Measurements from ENCODE around the gene PPTC7. TPM values are rescaled to one million over a fixed set of nuclear protein-coding genes. Genes with fewer than 3 reads are reported as not detected.
A peak's percentile ranks its signal among the peaks of the same experiment; 100 is the strongest.

Gene PPTC7
- total RNA-seq, 2 experiments from 2014 or later, result 43.1 to 44.5 TPM

DNA sequence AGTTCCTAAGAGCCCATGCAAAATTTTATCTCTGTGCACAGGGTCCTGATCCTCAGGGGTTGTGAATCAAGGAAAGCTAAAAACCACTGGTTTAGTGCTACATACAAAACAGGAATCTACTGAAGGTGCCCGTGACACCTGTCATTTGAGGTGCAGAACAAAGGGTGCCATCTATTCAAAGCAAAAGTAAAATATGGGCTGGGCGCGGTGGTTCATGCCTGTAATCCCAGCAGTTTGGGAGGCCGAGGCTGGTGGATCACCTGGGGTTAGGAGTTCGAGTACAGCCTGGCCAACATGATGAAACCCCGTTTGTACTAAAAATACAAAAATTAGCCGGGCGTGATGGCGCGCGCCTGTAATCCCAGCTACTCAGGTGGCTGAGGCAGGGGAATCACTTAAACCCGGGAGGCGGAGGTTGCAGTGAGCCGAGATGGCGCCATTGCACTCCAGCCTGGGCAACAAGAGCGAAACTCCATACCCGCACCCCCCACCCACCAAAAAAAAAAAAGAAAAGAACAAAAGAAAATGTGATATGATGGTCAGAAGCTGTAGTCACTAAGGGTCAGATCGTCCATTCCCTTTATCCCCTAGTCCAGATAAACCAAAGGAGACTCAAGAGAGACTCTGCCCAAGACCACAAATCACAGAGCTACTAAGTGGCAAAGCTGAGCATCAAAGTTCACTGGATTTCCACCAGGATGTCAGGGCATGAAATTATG, 3.4 kb downstream of the PPTC7 start:
- no peak for TF ChIP-seq CTCF (IDR thresholded peaks at IDR 0.05)
- peaks cover 70% of the 10 kb centered on the region for H3K4me1 Mint-ChIP-seq (ENCODE audit: low read depth)
- ChIA-PET CTCF (interaction anchor here (1.2 to 1.8 kb wide), 5 partner anchors 12 to 129 kb away, joined by 3 to 4 read pairs (median 3); no protein-coding TSS in a partner anchor), POLR2A (interaction anchor here (0.7 to 7.7 kb wide), 15 partner anchors 12 to 1262 kb away, joined by 3 to 79 read pairs (median 4); partner anchors contain the start of genes ANAPC7, ARPC3, FAM216A and GPN3)
- DNase-seq (peak; percentile 41), ATAC-seq (no peak)
- peak overlapping the region; percentile 96 for H3K27ac Mint-ChIP-seq
- H3K36me3 Mint-ChIP-seq (ENCODE audit: low read depth), result peaks cover 33% of the 10 kb centered on the region
- intact Hi-C loops (cut with micrococcal nuclease), result loop anchor here (2.0 kb wide), 1 partner anchor 17 kb away; no protein-coding TSS in a partner anchor
- no peaks in the 10 kb centered on the region for H3K9me3 Mint-ChIP-seq
- H3K27me3 Mint-ChIP-seq, result no peaks in the 10 kb centered on the region
- peak overlapping the region; percentile 92 for H3K4me3 Mint-ChIP-seq

DNA sequence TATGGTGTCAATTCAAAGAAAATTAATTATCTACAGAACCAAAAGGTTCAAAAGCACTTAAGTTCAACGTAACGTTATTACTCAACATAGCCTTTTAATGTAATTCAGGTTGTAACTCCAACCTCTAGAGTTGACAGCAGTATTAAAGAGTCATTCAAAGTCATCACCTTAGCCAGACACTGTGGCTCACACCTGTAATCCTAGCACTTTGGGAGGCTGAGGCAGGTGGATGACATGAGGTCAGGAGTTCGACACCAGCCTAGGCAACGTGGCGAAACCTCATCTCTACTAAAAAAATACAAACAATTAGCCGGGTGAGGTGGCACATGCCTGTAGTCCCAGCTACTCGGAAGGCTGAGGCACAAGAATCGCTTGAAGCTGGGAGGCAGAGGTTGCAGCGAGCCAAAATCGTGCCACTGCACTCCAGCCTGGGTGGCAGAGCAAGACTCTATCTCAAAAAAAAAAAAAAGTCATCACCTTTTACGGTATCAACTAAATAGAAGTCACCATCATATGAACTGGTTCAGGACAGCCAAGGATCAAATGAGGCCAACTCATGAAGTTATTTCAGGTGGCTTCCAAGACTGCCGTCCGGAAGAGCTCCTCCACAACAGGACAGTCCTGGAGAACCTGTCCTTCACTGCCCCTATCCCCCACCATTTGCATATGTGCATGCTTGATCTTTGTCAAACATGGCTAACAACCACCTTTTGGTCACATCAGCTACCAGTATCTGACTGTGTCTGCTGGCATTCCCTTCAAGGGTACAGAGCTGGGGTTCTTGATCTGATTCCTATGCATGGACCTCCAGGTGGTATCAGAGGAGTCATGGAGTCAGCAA, 4.2 kb downstream of the PPTC7 start:
- peaks cover 33% of the 10 kb centered on the region for H3K36me3 Mint-ChIP-seq (ENCODE audit: low read depth)
- H3K9me3 Mint-ChIP-seq, result no peaks in the 10 kb centered on the region
- peak overlapping the region; percentile 92 for H3K4me3 Mint-ChIP-seq
- peak; percentile 56 for DNase-seq
- CTCF ChIA-PET, result interaction anchor here (1.0 to 1.8 kb wide), 6 partner anchors 11 to 128 kb away, joined by 3 to 4 read pairs (median 3); no protein-coding TSS in a partner anchor
- H3K4me1 Mint-ChIP-seq (ENCODE audit: low read depth), result peaks cover 67% of the 10 kb centered on the region
- intact Hi-C loops (cut with micrococcal nuclease), result loop anchor here (2.0 kb wide), 1 partner anchor 16 kb away; no protein-coding TSS in a partner anchor
- no peaks in the 10 kb centered on the region for H3K27me3 Mint-ChIP-seq
- no peak for TF ChIP-seq CTCF (IDR thresholded peaks at IDR 0.05)
- peak; percentile 29 for ATAC-seq
- H3K27ac Mint-ChIP-seq, result peak overlapping the region; percentile 96
- POLR2A ChIA-PET, result interaction anchor here (0.7 to 7.7 kb wide), 12 partner anchors 13 to 1263 kb away, joined by 3 to 79 read pairs (median 4); partner anchors contain the start of genes ANAPC7, FAM216A, GPN3 and MAPKAPK5

DNA sequence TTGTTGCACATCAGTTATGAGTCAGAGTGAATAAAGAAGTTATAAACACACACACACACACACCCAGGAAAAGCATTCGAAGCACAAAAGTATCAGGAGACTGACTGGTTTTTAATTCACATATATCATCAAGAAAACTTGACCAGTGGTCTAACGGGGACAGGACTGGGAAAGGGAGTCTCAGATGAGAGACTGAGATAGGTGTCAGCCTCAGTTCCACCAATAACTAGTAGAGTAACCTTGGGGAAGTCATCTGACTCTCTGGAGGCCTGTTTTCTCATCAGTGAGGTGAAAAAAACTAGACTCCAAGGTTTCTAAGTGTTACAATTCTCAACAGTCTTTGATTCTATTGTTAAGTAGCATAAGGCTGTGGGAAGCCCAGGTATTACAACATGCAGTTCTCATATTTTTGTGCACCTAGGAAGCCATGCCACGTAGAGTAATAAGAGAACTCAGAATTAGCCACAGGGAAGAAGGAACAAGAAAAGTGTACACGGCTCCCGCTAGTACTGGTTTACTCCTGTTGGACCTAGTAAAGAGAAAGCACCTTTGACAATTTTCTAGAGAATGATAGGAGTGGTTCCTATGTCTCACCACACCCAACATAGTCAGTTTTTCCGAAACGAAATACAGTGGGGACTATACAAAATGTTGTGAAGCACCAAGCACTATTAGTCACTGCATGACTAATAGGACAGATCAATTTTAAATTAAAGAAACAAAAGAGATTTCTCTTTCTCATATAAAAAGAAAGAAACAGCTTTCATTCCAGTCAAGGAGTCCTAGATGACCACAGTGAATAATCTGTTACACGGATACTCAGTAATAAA, 5.0 kb downstream of the PPTC7 start:
- TF ChIP-seq CTCF (IDR thresholded peaks at IDR 0.05), result no peak
- POLR2A ChIA-PET, result interaction anchor here (1.0 to 7.7 kb wide), 6 partner anchors 14 to 109 kb away, joined by 3 to 79 read pairs (median 7); partner anchors contain the start of genes FAM216A and GPN3
- peak overlapping the region; percentile 96 for H3K27ac Mint-ChIP-seq
- H3K4me1 Mint-ChIP-seq (ENCODE audit: low read depth), result peaks cover 66% of the 10 kb centered on the region
- peaks cover 36% of the 10 kb centered on the region for H3K36me3 Mint-ChIP-seq (ENCODE audit: low read depth)
- ATAC-seq, result peak; percentile 60
- peak; percentile 72 for DNase-seq
- no peaks in the 10 kb centered on the region for H3K27me3 Mint-ChIP-seq
- no peaks in the 10 kb centered on the region for H3K9me3 Mint-ChIP-seq
- H3K4me3 Mint-ChIP-seq, result peak overlapping the region; percentile 92
- intact Hi-C loops (cut with micrococcal nuclease), result loop anchor here (2.0 kb wide), 1 partner anchor 15 kb away; no protein-coding TSS in a partner anchor
- CTCF ChIA-PET, result interaction anchor here (1.0 to 1.5 kb wide), 4 partner anchors 10 to 147 kb away, joined by 3 to 5 read pairs (median 3); no protein-coding TSS in a partner anchor

GRCh38 chr12:110576504-110576903, 6.6 kb downstream of the PPTC7 start:
- Mint-ChIP-seq H3K36me3 (ENCODE audit: low read depth) (peaks cover 39% of the 10 kb centered on the region), H3K9me3 (peaks cover 4% of the 10 kb centered on the region), H3K4me1 (ENCODE audit: low read depth) (peaks cover 73% of the 10 kb centered on the region), H3K4me3 (peak overlapping the region; percentile 54), H3K27ac (peak overlapping the region; percentile 96), H3K27me3 (no peaks in the 10 kb centered on the region)
- ATAC-seq (no peak), DNase-seq (no peak)
- TF ChIP-seq CTCF (IDR thresholded peaks at IDR 0.05), result no peak
- intact Hi-C loops (cut with micrococcal nuclease), result no loop called here
- ChIA-PET POLR2A (interaction anchor here (7.7 kb wide), 1 partner anchor 13 kb away, joined by 79 read pairs; no protein-coding TSS in a partner anchor), CTCF (interaction anchor here (1.3 to 3.3 kb wide), 3 partner anchors 9 to 26 kb away, joined by 3 to 24 read pairs (median 13); no protein-coding TSS in a partner anchor)

All from activated CD8-positive, alpha-beta T cell treated with anti-CD3 and anti-CD28 coated beads for 36 hours (primary cell).